Brain microvascular endothelial cell (primary cell): ENCODE measurements around the gene CD2AP.

Experiments used
- DNase-seq: peaks from one replicate; pipeline ENCODE4 v3.0.0-alpha.2; 2020
- H3K27ac ChIP-seq: fragments of 250-450 bp; sonication (Bioruptor Pico); 2 replicates; pipeline ENCODE4 v1.5.1; 2020; ENCODE audit warnings: mild to moderate bottlenecking, moderate library complexity
- H3K27me3 ChIP-seq: fragments of 250-450 bp; sonication (Bioruptor Pico); replicated peaks from 2 replicates; pipeline ENCODE4 v1.5.1; 2020; ENCODE audit warnings: mild to moderate bottlenecking
- H3K36me3 ChIP-seq: fragments of 250-450 bp; sonication (Bioruptor Pico); replicated peaks from 2 replicates; pipeline ENCODE4 v1.5.1; 2020; ENCODE audit warnings: mild to moderate bottlenecking
- H3K4me3 ChIP-seq: 2 replicates; pipeline ENCODE4 v1.5.1; 2011; ENCODE audit warnings: low read depth, mild to moderate bottlenecking, control low read depth, low read length, moderate library complexity
- in situ Hi-C: cut with HindIII; loops from 2 replicates; pipeline ENCODE4 v1.10.0; 2017; ENCODE audit warnings: low sequenced_read_pairs, low pct_ligation_motif_present
- TF ChIP-seq, protein P1 (sequence below): IDR thresholded peaks from 2 replicates; pipeline ENCODE4 v1.5.1; 2011; ENCODE audit warnings: low read depth, mild to moderate bottlenecking, moderate library complexity, low read length, control low read depth, inconsistent platforms; ENCODE audit errors: missing control alignments

Gene CD2AP

DNA sequence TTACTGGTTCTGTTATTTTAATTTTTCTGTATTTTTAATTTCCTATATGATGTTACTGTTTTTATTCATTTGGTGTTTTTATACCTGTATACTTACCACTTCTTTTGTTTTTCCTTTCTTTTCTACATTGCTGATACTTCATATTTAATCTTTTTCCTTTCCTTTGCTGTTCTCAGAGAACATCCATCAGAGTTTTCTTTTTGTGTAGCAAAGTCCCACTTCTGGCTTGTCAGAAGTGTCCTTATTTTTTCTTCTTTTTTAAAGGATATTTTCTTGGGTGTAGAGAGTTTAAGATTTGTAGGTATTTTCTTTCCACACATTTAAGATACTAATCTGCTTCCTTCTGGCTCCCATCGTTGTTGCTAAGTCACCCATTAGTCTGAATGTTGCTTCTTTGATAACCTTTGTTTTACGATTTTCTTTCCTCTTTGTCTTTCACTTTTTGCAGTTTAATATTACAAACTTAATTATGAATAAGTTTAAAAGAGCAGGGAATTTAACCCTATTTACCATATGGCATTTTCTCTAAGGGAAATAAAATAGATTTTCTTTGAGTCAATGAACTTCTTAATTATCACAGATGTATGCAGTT, 18.5 kb downstream of the CD2AP start:
- no peaks in the 10 kb centered on the region for H3K36me3 ChIP-seq
- H3K27me3 ChIP-seq = no peaks in the 10 kb centered on the region
- in situ Hi-C loops = no loop called here
- TF ChIP-seq, protein P1, sequence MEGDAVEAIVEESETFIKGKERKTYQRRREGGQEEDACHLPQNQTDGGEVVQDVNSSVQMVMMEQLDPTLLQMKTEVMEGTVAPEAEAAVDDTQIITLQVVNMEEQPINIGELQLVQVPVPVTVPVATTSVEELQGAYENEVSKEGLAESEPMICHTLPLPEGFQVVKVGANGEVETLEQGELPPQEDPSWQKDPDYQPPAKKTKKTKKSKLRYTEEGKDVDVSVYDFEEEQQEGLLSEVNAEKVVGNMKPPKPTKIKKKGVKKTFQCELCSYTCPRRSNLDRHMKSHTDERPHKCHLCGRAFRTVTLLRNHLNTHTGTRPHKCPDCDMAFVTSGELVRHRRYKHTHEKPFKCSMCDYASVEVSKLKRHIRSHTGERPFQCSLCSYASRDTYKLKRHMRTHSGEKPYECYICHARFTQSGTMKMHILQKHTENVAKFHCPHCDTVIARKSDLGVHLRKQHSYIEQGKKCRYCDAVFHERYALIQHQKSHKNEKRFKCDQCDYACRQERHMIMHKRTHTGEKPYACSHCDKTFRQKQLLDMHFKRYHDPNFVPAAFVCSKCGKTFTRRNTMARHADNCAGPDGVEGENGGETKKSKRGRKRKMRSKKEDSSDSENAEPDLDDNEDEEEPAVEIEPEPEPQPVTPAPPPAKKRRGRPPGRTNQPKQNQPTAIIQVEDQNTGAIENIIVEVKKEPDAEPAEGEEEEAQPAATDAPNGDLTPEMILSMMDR = no peak
- no peak overlapping the region for H3K27ac ChIP-seq
- no peak overlapping the region for H3K4me3 ChIP-seq
- DNase-seq = no peak

DNA sequence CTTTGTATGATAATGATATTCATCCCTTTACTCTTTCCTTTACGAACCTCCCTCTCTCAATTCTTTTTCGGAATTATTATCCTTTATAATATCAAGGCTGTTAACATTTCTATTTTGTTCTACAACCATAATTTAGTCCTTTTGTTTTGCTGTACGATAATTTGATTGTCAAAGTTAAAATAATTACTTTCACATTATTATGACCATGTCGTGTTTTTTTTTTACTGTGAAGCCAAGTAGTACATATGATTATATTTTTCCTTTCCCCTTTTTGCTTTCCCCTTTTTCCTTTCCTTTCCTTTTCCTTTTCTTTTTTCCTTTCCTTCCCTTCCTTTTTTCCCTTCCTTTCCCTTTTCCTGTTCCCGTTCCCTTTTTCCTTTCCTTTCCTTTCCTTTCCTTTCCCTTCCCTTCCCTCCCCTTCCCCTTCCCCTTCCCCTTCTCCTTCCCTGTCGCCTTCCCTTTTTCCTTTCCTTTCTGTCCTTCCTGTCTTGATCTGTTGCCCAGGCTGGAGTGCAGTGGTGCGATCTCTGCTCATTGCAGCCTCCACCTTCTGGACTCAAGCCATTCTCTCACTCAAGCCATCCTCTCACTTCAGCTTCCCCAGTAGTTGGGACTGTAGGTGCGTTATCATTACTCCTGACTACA, 19.5 kb downstream of the CD2AP start:
- no peak overlapping the region for H3K4me3 ChIP-seq
- in situ Hi-C loops = no loop called here
- no peak for DNase-seq
- no peaks in the 10 kb centered on the region for H3K27me3 ChIP-seq
- H3K36me3 ChIP-seq = no peaks in the 10 kb centered on the region
- no peak overlapping the region for H3K27ac ChIP-seq
- TF ChIP-seq, protein P1 = no peak

DNA sequence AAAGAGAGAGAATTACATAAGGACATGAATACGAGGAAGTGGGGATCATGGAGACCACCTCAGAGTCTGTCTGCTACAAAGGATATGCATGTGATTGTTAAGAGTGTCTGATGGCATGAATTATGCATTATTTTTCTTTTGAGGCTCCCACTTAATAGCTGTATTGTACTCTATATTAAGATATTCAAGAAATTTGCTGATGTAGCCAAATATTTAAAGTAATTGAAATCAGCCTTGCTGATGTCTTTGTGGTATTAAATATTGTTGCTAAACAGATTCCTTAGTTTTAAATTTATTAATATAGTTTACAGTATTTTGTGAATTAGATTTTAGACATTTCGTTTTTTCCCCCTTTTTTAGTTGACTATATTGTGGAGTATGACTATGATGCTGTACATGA, 25.3 kb downstream of the CD2AP start:
- no peaks in the 10 kb centered on the region for H3K27me3 ChIP-seq
- no peak for DNase-seq
- no peak overlapping the region for H3K27ac ChIP-seq
- H3K36me3 ChIP-seq = no peaks in the 10 kb centered on the region
- TF ChIP-seq, protein P1 = no peak
- in situ Hi-C loops = no loop called here
- H3K4me3 ChIP-seq = no peak overlapping the region

DNA sequence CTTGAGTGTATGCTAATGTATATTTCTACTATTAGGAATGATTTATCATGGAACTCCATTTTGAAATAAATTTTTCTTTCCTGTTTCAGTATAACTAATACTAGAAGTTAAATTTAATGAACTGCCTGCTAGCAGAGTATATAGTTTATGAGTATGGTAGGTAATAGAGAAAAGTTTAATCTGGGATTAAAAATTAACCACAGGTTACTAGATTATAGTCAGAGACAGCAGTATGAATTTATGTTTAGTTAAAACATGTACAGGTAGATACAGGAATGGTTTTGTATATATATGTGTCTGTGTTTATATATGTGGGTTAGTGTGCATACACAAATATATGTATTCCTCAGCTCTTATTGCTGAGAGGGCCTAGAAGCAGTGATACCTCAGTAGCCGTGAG, 32.3 kb downstream of the CD2AP start:
- TF ChIP-seq, protein P1 = no peak
- H3K36me3 ChIP-seq = no peaks in the 10 kb centered on the region
- H3K4me3 ChIP-seq = no peak overlapping the region
- H3K27me3 ChIP-seq = no peaks in the 10 kb centered on the region
- no peak overlapping the region for H3K27ac ChIP-seq
- in situ Hi-C loops = no loop called here
- DNase-seq = no peak

DNA sequence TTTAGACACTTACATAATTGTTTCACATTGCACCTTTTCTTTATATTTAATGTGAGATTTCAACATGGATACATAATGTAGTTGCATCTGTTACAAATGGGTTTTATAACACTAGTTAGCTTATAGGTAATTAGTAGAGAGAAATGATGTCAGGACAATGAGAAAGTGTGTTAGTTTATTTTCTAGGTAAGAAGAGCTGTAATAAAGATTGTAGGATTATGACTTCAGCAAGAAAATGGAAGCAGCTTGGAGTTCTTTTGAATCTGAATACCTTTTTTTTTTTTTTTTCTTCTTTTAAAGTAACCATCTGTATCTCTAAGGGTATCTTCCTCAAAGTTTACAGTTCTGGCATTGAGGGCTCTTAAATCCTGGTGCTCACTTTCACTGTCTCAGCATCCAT, 35.3 kb downstream of the CD2AP start:
- DNase-seq = no peak
- no peak overlapping the region for H3K4me3 ChIP-seq
- H3K36me3 ChIP-seq = no peaks in the 10 kb centered on the region
- in situ Hi-C loops = no loop called here
- TF ChIP-seq, protein P1 = no peak
- H3K27me3 ChIP-seq = no peaks in the 10 kb centered on the region
- H3K27ac ChIP-seq = no peak overlapping the region

DNA sequence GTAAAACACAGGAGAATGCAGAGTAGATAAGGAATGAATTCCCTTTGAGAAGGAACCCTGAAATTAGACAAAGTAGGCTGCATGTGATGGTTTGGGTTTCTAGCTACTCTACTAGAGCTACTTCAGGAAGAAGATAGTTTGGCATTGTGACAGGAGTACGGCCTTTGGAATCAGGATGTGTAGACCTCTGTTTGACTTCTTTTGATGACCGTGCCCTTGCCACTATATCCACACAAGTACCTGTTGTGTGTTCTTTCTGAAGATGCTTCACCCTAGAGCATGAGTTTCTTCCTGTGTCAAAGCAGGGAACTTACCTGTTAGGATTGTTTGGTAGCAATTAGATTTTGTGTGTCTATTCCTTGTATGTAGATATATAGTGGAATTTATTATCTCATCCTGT, 41.7 kb downstream of the CD2AP start:
- in situ Hi-C loops = no loop called here
- no peaks in the 10 kb centered on the region for H3K36me3 ChIP-seq
- no peak overlapping the region for H3K4me3 ChIP-seq
- H3K27me3 ChIP-seq = no peaks in the 10 kb centered on the region
- TF ChIP-seq, protein P1 = no peak
- no peak overlapping the region for H3K27ac ChIP-seq
- no peak for DNase-seq
